HepG2 (cell line): Measurements from ENCODE around the gene RPEL1. TPM values are rescaled to one million over a fixed set of nuclear protein-coding genes. Genes with fewer than 3 reads are reported as not detected.

Experiments used
- CREM ChIP-seq, 2 experiments: sonication (generic) in 1 of 2; formaldehyde crosslinking in 1 of 2; IDR thresholded peaks; 2 replicates each; pipeline versions ENCODE4 v1.4.0 to v1.6.1; 2016 to 2020; ENCODE audit warnings: antibody characterized with exemption in 1 of 2, mild to moderate bottlenecking in 1 of 2, missing genetic modification reagents in 1 of 2
- GABPB1 ChIP-seq: IDR thresholded peaks from 2 replicates; pipeline ENCODE4 v1.6.1; 2016; ENCODE audit warnings: mild to moderate bottlenecking, missing genetic modification reagents, moderate library complexity, missing compliant biosample characterization
- HOXA7 ChIP-seq: sonication (generic); formaldehyde crosslinking; IDR thresholded peaks from 2 replicates; pipeline ENCODE4 v1.8.1; 2022; ENCODE audit warnings: mild to moderate bottlenecking, missing genetic modification reagents, moderate library complexity
- IRF2 ChIP-seq: IDR thresholded peaks from 2 replicates; pipeline ENCODE4 v1.6.1; 2018; ENCODE audit warnings: missing genetic modification reagents, missing compliant biosample characterization
- MBNL3 ChIP-seq: fragments of 250-450 bp; sonication (Bioruptor Pico); conservative IDR thresholded peaks from 2 replicates; pipeline ENCODE4 v1.8.0; 2022; ENCODE audit warnings: mild to moderate bottlenecking, inconsistent platforms
- MTERF4 ChIP-seq: sonication (generic); formaldehyde crosslinking; IDR thresholded peaks from 2 replicates; pipeline ENCODE4 v1.8.0; 2023; ENCODE audit warnings: mild to moderate bottlenecking, missing genetic modification reagents
- POLR2A ChIP-seq, 2 experiments: IDR thresholded peaks; 2 replicates each; pipeline ENCODE4 v1.6.1; 2011; ENCODE audit warnings: low read depth in 2 of 2, low read length in 2 of 2, mild to moderate bottlenecking in 1 of 2, moderate library complexity in 1 of 2; ENCODE audit not compliant: insufficient read depth in 1 of 2
- POLR2G ChIP-seq: fragments of 200-400 bp; formaldehyde crosslinking; IDR thresholded peaks from 2 replicates; pipeline ENCODE4 v1.6.1; 2018; ENCODE audit warnings: mild to moderate bottlenecking, low read depth, low read length, moderate library complexity
- SALL1 ChIP-seq: sonication (generic); formaldehyde crosslinking; IDR thresholded peaks from 2 replicates; pipeline ENCODE4 v1.8.0; 2022; ENCODE audit warnings: mild to moderate bottlenecking, missing genetic modification reagents
- SETDB1 ChIP-seq: sonication (generic); formaldehyde crosslinking; IDR thresholded peaks from 2 replicates; pipeline ENCODE4 v1.5.1; 2020; ENCODE audit warnings: missing genetic modification reagents, mild to moderate bottlenecking, borderline replicate concordance
- TCF7 ChIP-seq: sonication (generic); IDR thresholded peaks from 2 replicates; pipeline ENCODE4 v1.6.1; 2016; ENCODE audit warnings: antibody characterized with exemption, low read depth
- ZGPAT ChIP-seq: IDR thresholded peaks from 2 replicates; pipeline ENCODE4 v1.6.1; 2016; ENCODE audit warnings: mild to moderate bottlenecking
- ZNF207 ChIP-seq: fragments of 450-650 bp; IDR thresholded peaks from 2 replicates; pipeline ENCODE4 v1.6.1; 2016; ENCODE audit warnings: antibody characterized with exemption, borderline replicate concordance
- ZNF503 ChIP-seq: sonication (generic); formaldehyde crosslinking; IDR thresholded peaks from 2 replicates; pipeline ENCODE4 v1.4.0; 2020; ENCODE audit warnings: missing genetic modification reagents
- ZNF569 ChIP-seq: sonication (generic); formaldehyde crosslinking; IDR thresholded peaks from 2 replicates; pipeline ENCODE4 v1.5.0; 2020; ENCODE audit warnings: mild to moderate bottlenecking, missing genetic modification reagents, moderate library complexity, borderline replicate concordance
- ZSCAN25 ChIP-seq: sonication (generic); formaldehyde crosslinking; IDR thresholded peaks from 2 replicates; pipeline ENCODE4 v1.8.0; 2022; ENCODE audit warnings: mild to moderate bottlenecking, missing genetic modification reagents
- polyA plus RNA-seq, 8 experiments: library from polyadenylated mRNA; depleted of rRNA in 3 of 8; stranded (reverse) in 7 of 8; unstranded in 1 of 8; fragments of >200 nt; fragmentation: Illumina TruSeq in 4 of 8; extraction: Trizol in 4 of 8; gene quantifications; 2 replicates each; pipeline versions ENCODE4 v1.2.1 to v1.2.3, GENCODE V29; 2011 to 2016; ENCODE audit warnings: low read depth in 4 of 8, missing spikeins in 1 of 8, mixed read lengths in 1 of 8; ENCODE audit not compliant: insufficient read depth in 1 of 8
- total RNA-seq, 5 experiments: library from RNA; depleted of rRNA; stranded (reverse); fragments of >200 nt; fragmentation: Illumina TruSeq; extraction: Trizol; gene quantifications; 2 replicates each; pipeline ENCODE4 v1.2.3, GENCODE V29; 2016; ENCODE audit warnings: low read depth in 1 of 5
- TF ChIP-seq, protein P1 (sequence below): sonication (generic); formaldehyde crosslinking; conservative IDR thresholded peaks from 2 replicates; pipeline ENCODE4 v1.8.0; 2022; ENCODE audit warnings: mild to moderate bottlenecking, moderate library complexity, missing genetic modification reagents
- TF ChIP-seq, protein P2 (sequence below): IDR thresholded peaks from 2 replicates; pipeline ENCODE4 v1.6.1; 2018; ENCODE audit warnings: missing genetic modification reagents

RPEL1 gene
- total and polyA plus RNA-seq, 2 of the 13 experiments (the other 11 are each of a cell fraction or from before 2014, with no cell fraction given), result 0.04 to 0.07 TPM

DNA sequence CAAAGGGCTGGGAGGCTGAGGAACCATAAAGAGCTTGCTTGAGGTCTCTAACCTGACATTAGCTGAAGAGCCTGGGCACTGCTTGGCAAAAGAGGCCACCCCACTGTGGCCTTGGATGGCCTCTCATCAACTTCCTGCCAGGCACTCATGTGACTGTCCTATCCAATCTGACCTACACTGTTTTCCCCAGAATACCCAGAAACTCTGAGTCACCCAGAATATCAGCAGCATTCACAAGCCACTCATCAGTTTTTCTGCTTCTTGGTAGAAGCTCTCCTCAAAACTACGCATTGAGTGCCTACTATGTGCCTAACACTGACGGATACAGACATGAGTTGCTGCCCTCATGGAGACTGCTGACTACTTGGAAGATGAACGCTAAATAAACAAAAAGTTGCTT, 48.5 kb upstream of the RPEL1 start (continued):
- TF ChIP-seq CREM (IDR thresholded peaks at IDR 0.05) (no peak), CREM (CRISPR knock-in tag; IDR thresholded peaks at IDR 0.05) (no peak), ZNF503 (CRISPR knock-in tag) (no peak), ZSCAN25 (CRISPR knock-in tag) (no peak), POLR2G (peak; percentile 28; the same call in 1 of the 2 replicates), SALL1 (CRISPR knock-in tag) (0 out of 2 replicates have a peak, but pooled peaks have one; percentile 16), ZNF207 (no peak), ZNF569 (CRISPR knock-in tag) (no peak), ZGPAT (peak; percentile 60), POLR2A (IDR thresholded peaks at IDR 0.05; ENCODE audit: insufficient read depth in 1 of 2, low read depth in 2 of 2, low read length in 2 of 2) (peak in 1 of 2 experiments; percentile 43; a peak in 1 of 4 replicates), SETDB1 (no peak), HOXA7 (no peak), GABPB1 (CRISPR knock-in tag) (peak; percentile 65), MTERF4 (no peak), MBNL3 (CRISPR knock-in tag) (no peak), IRF2 (CRISPR knock-in tag) (peak; percentile 22; the same call in 1 of the 2 replicates), TCF7 (no peak)
- TF ChIP-seq, protein P1, sequence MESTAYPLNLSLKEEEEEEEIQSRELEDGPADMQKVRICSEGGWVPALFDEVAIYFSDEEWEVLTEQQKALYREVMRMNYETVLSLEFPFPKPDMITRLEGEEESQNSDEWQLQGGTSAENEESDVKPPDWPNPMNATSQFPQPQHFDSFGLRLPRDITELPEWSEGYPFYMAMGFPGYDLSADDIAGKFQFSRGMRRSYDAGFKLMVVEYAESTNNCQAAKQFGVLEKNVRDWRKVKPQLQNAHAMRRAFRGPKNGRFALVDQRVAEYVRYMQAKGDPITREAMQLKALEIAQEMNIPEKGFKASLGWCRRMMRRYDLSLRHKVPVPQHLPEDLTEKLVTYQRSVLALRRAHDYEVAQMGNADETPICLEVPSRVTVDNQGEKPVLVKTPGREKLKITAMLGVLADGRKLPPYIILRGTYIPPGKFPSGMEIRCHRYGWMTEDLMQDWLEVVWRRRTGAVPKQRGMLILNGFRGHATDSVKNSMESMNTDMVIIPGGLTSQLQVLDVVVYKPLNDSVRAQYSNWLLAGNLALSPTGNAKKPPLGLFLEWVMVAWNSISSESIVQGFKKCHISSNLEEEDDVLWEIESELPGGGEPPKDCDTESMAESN (CRISPR knock-in tag), result no peak
- TF ChIP-seq, protein P2, sequence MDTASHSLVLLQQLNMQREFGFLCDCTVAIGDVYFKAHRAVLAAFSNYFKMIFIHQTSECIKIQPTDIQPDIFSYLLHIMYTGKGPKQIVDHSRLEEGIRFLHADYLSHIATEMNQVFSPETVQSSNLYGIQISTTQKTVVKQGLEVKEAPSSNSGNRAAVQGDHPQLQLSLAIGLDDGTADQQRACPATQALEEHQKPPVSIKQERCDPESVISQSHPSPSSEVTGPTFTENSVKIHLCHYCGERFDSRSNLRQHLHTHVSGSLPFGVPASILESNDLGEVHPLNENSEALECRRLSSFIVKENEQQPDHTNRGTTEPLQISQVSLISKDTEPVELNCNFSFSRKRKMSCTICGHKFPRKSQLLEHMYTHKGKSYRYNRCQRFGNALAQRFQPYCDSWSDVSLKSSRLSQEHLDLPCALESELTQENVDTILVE (CRISPR knock-in tag), result no peak
